Activated T-cell treated with anti-CD3 and anti-CD28 coated beads, Interleukin-2, amount 50 U/mL, for 72 hours (primary cell): ENCODE measurements around the gene PRDM5. TPM values are rescaled to one million over a fixed set of nuclear protein-coding genes. Genes with fewer than 3 reads are reported as not detected.

Source experiments
- ATAC-seq, 2 donors: fragments of 150-1000 bp; cut with Tn5 transposase; replicated peaks in 1 of 2; 2 replicates each; pipeline ENCODE4 v1.10.0; 2021; ENCODE audit warnings: moderate library complexity in 2 of 2, mild to moderate bottlenecking in 1 of 2
- DNase-seq, 2 donors: peaks; one replicate each; pipeline ENCODE4 v3.0.0; 2021 to 2022; ENCODE audit warnings: mixed read lengths in 1 of 2
- H3K27ac Mint-ChIP-seq: one replicate; pipeline ENCODE4 v1.8.0; 2022; ENCODE audit warnings: mild to moderate bottlenecking, moderate library complexity, mixed read lengths
- H3K27me3 Mint-ChIP-seq: one replicate; pipeline ENCODE4 v1.8.0; 2022; ENCODE audit warnings: low read depth, mixed read lengths
- H3K36me3 Mint-ChIP-seq, 2 donors: one replicate each; pipeline ENCODE4 v1.8.0; 2022; ENCODE audit warnings: mixed read lengths in 2 of 2, mild to moderate bottlenecking in 1 of 2; ENCODE audit not compliant: insufficient read depth in 2 of 2
- H3K4me1 Mint-ChIP-seq: one replicate; pipeline ENCODE4 v1.8.0; 2022; ENCODE audit warnings: low read depth, mixed read lengths
- H3K4me3 Mint-ChIP-seq, 2 donors: one replicate each; pipeline ENCODE4 v1.8.0; 2022; ENCODE audit warnings: mild to moderate bottlenecking in 2 of 2, mixed read lengths in 2 of 2, moderate library complexity in 2 of 2
- H3K9me3 Mint-ChIP-seq, 2 donors: one replicate each; pipeline ENCODE4 v1.8.0; 2022; ENCODE audit warnings: mixed read lengths in 2 of 2
- total RNA-seq, 2 donors: library from RNA; stranded (reverse); gene quantifications; one replicate each; pipeline ENCODE4 v1.2.3, GENCODE V29; 2022

PRDM5 gene
- total RNA-seq, 2 donors from 2014 or later: 0.35 to 0.60 TPM

DNA sequence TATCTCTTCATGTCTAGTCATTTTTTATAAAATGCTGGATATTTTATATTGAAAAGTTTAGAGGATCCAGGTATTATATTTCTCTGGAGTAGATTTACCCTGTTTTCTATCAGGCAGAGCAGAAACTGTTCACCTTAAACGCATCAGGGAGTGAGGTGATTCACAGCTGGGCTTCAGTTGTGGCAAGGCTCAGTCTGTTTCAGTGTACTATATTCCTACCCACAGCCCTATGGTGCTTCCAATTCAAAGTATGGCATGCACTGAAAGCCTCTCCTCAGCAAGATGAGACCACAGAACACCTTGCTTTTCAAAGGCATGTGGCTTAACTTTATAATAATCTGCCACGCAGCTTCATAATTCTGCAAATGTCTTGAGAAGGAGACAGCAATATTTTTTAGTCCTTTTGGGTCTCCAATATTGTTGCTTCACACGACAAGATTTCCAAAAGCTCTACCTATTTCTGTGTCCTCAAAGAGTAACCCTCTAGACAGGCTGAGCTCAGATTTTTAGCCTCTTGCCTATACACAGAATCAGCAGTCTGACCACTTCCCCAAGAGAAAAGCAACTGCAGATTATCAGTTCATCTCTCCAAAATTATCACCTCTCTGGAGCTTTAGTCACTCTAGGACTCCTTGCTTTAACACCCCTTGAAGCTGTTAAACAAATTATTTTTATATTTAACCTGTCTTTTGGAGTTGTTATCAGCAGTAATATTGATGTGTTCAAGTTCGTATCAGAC is 24.4 kb downstream of the PRDM5 start:
- ATAC-seq: no peak
- H3K27me3 Mint-ChIP-seq: peaks cover 20% of the 10 kb centered on the region
- H3K9me3 Mint-ChIP-seq: peaks cover 2% of the 10 kb centered on the region in 2 donors
- peaks cover 6% of the 10 kb centered on the region for H3K4me1 Mint-ChIP-seq
- H3K4me3 Mint-ChIP-seq: no peak overlapping the region
- no peak overlapping the region for H3K27ac Mint-ChIP-seq
- H3K36me3 Mint-ChIP-seq: peaks cover 2 to 8% of the 10 kb centered on the region in 2 donors
- no peak for DNase-seq

- no peak overlapping the region for H3K4me3 Mint-ChIP-seq
- H3K27ac Mint-ChIP-seq: no peak overlapping the region
- ATAC-seq: no peak
- H3K27me3 Mint-ChIP-seq: peaks cover 10% of the 10 kb centered on the region
- H3K9me3 Mint-ChIP-seq: peaks cover 5 to 8% of the 10 kb centered on the region in 2 donors
- no peaks in the 10 kb centered on the region for H3K4me1 Mint-ChIP-seq
- DNase-seq: no peak
- H3K36me3 Mint-ChIP-seq: peaks cover 8 to 12% of the 10 kb centered on the region in 2 donors
Measured at GRCh38 chr4:120895554-120895953, 27.0 kb downstream of the PRDM5 start.

DNA sequence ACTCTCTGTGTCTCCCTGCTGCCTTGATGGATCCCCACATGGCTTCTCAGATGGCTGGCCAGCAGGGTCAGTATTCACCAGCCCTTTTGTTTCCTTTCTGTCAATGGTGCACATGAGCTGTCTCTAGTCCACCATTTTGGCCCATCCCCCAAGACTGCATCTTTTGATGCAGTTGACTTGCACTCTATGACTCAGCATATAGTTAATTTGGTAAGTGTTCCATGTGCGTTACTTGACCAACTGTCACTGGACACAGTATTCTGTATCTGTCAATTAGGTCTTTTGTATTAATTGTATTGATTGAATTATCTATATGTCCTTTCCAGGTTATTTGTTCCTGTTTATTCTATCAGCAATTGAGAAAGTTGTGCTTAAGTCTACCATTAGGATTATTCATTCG is 29.2 kb downstream of the PRDM5 start:
- H3K27ac Mint-ChIP-seq: no peak overlapping the region
- no peak overlapping the region for H3K4me3 Mint-ChIP-seq
- ATAC-seq (no peak), DNase-seq (no peak)
- peaks cover 8 to 14% of the 10 kb centered on the region in 2 donors for H3K36me3 Mint-ChIP-seq
- H3K4me1 Mint-ChIP-seq: no peaks in the 10 kb centered on the region
- peaks cover 5 to 10% of the 10 kb centered on the region in 2 donors for H3K9me3 Mint-ChIP-seq
- peaks cover 10% of the 10 kb centered on the region for H3K27me3 Mint-ChIP-seq

DNA sequence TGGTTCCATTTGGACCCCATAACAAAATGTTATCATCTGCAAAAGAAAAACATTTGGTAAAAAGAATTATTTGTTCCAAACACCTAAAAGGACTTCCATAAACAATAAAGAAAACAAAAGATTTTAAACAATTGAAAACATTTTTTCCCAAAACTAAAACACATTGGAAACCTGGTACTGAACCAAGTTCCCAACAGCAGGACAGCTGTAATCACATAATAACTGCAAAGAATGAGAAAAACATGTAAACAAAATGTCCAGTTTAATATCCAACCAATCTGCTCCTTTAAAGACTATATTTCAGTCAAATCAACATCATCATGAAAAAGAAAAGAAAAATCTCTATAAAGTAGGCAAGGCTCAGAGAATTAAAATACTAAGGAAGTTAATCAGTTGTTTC is 36.3 kb downstream of the PRDM5 start:
- H3K36me3 Mint-ChIP-seq: peaks cover 3 to 4% of the 10 kb centered on the region in 2 donors
- H3K4me3 Mint-ChIP-seq: no peak overlapping the region
- DNase-seq: no peak
- peaks cover 15% of the 10 kb centered on the region for H3K27me3 Mint-ChIP-seq
- H3K4me1 Mint-ChIP-seq: no peaks in the 10 kb centered on the region
- H3K27ac Mint-ChIP-seq: no peak overlapping the region
- ATAC-seq: no peak
- peaks cover 4% of the 10 kb centered on the region in 2 donors for H3K9me3 Mint-ChIP-seq

DNA sequence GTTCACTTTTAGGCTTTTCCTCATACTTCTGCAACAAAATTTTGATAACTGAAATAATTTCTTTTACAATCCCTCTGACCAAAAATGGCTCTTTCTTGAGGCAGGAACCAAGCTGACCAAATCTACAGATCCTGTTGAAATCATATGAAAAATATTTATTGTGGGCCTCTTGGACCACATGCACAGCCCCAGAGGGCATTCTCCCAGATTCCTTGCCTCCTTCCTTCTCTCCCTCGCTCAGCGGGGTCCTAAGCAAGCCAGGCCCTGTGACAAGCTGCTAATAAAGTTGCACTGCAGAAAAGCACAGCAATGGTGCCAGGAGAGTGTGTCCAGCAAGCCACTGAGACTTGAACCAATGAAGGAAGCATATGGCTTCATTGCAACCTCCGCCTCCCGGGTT is 40.7 kb downstream of the PRDM5 start:
- H3K4me1 Mint-ChIP-seq: no peaks in the 10 kb centered on the region
- no peak overlapping the region for H3K4me3 Mint-ChIP-seq
- ATAC-seq: no peak
- H3K27ac Mint-ChIP-seq: no peak overlapping the region
- no peaks in the 10 kb centered on the region for H3K36me3 Mint-ChIP-seq
- H3K27me3 Mint-ChIP-seq: peaks cover 7% of the 10 kb centered on the region
- DNase-seq: no peak
- no peaks in the 10 kb centered on the region for H3K9me3 Mint-ChIP-seq

DNA sequence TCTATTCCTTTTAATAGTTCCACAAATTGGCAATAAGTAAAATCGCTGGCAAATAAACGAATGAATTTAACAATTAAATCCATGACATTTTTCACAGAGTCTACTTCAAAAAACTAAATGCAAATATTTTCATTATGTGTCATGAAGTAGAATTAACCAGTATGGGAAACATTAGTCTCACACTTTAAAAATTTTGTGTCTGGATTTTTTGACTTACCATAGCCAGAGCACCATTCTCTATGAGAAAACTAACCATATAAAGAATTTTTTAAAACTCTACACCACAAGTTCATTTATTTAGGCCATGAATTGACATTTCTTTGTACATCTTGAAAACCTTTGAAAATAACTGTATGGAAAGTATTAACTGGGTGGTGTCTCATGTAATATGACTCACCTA is 41.2 kb downstream of the PRDM5 start:
- H3K36me3 Mint-ChIP-seq: no peaks in the 10 kb centered on the region
- no peaks in the 10 kb centered on the region for H3K9me3 Mint-ChIP-seq
- ATAC-seq (no peak), DNase-seq (no peak)
- H3K27me3 Mint-ChIP-seq: peaks cover 4% of the 10 kb centered on the region
- no peak overlapping the region for H3K4me3 Mint-ChIP-seq
- no peaks in the 10 kb centered on the region for H3K4me1 Mint-ChIP-seq
- no peak overlapping the region for H3K27ac Mint-ChIP-seq

DNA sequence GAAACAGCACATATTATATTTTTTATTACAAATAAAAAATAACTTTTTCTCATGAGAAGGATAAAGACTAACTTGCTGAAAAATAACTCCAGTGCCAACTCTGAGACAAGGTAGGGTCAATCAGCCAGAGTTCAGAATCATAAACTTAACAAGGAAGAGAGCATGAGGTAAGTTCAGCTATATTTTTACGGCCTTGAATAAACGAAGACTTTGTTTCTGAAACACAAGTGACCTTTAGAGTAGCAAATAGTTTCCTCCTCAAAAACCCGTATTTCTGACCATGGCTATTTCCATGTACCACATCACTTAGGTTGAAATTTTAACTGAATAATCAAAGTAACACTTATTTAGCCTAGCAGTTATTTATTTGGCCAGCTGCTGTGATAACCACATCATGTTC is 45.5 kb downstream of the PRDM5 start:
- H3K4me3 Mint-ChIP-seq: no peak overlapping the region
- DNase-seq (no peak), ATAC-seq (no peak)
- no peaks in the 10 kb centered on the region for H3K4me1 Mint-ChIP-seq
- no peaks in the 10 kb centered on the region for H3K36me3 Mint-ChIP-seq
- H3K27ac Mint-ChIP-seq: no peak overlapping the region
- H3K27me3 Mint-ChIP-seq: no peaks in the 10 kb centered on the region
- no peaks in the 10 kb centered on the region for H3K9me3 Mint-ChIP-seq

GRCh38 chr4:120874792-120875774 is 47.4 kb downstream of the PRDM5 start:
- H3K4me1 Mint-ChIP-seq: no peaks in the 10 kb centered on the region
- no peak overlapping the region for H3K27ac Mint-ChIP-seq

DNA sequence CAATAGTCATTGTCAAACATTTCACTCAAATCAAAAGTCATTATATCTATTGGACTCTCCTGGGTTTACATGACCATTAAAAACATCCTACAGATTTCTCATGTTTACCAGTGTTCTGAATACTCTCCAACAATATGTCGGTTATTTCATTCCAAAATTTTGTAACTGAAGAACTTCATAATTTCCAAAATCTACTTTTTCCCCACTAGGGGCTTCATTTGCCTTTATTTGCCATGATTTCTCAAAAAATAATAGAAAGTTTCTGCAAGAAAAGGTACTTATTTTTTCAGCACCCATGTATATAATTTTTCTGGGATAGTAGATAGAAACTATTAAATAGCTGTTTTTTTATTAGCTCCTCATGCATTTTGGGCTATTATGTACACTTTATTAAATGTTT is 49.0 kb downstream of the PRDM5 start:
- Mint-ChIP-seq H3K27me3 (no peaks in the 10 kb centered on the region), H3K36me3 (no peaks in the 10 kb centered on the region), H3K4me3 (no peak overlapping the region), H3K4me1 (no peaks in the 10 kb centered on the region), H3K27ac (no peak overlapping the region), H3K9me3 (no peaks in the 10 kb centered on the region)
- DNase-seq: no peak
- no peak for ATAC-seq

More at GRCh38 chr4:120874792-120875774, 47.4 kb downstream of the PRDM5 start:
- Mint-ChIP-seq H3K36me3 (no peaks in the 10 kb centered on the region), H3K4me3 (no peak overlapping the region), H3K9me3 (no peaks in the 10 kb centered on the region), H3K27me3 (no peaks in the 10 kb centered on the region)
- DNase-seq (no peak), ATAC-seq (no peak)

DNA sequence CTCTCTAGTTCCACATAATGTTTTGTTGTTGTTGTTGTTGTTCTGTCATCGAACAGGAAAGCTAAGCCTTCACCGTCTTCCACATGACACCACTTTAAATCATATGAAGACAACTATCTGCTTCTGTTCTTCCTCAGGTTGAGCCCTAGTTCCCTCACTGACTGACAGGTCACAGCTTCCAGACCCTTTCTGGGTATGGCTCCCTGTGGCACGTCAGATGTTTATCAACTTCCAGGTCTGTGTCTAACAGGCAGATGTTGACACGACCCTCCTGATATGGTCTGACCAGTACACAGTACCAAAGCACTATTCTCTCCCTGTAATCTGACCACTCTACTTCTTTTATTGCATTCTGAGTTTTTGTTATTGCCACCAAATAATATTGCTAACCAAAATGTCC is 51.4 kb downstream of the PRDM5 start:
- H3K4me3 Mint-ChIP-seq: no peak overlapping the region
- H3K27ac Mint-ChIP-seq: no peak overlapping the region
- H3K36me3 Mint-ChIP-seq: no peaks in the 10 kb centered on the region
- DNase-seq: no peak
- H3K9me3 Mint-ChIP-seq: no peaks in the 10 kb centered on the region
- H3K4me1 Mint-ChIP-seq: no peaks in the 10 kb centered on the region
- H3K27me3 Mint-ChIP-seq: no peaks in the 10 kb centered on the region
- ATAC-seq: no peak

DNA sequence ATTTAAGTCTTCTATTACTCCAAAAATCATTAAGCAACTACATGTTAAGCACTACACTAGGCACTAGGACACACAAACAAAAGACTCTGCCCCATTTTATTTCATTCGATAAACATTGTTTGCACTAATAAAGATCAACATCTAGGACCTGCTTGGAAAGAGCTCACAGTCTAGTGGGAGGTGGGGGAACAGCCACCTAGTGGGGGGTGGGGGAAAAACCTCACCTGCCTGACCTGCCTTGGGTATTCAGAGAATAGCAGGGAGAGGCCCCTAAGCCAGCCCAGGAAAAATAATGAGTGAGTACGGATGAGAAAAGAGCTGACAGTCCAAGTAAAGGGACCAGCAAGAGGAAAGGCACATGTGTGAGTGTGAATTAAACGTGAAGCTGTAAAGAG is 52.2 kb downstream of the PRDM5 start:
- ATAC-seq: no peak
- no peaks in the 10 kb centered on the region for H3K27me3 Mint-ChIP-seq
- no peak overlapping the region for H3K27ac Mint-ChIP-seq
- H3K9me3 Mint-ChIP-seq: no peaks in the 10 kb centered on the region
- no peaks in the 10 kb centered on the region for H3K36me3 Mint-ChIP-seq
- DNase-seq: peak; percentile 4 to 9
- no peak overlapping the region for H3K4me3 Mint-ChIP-seq
- no peaks in the 10 kb centered on the region for H3K4me1 Mint-ChIP-seq

DNA sequence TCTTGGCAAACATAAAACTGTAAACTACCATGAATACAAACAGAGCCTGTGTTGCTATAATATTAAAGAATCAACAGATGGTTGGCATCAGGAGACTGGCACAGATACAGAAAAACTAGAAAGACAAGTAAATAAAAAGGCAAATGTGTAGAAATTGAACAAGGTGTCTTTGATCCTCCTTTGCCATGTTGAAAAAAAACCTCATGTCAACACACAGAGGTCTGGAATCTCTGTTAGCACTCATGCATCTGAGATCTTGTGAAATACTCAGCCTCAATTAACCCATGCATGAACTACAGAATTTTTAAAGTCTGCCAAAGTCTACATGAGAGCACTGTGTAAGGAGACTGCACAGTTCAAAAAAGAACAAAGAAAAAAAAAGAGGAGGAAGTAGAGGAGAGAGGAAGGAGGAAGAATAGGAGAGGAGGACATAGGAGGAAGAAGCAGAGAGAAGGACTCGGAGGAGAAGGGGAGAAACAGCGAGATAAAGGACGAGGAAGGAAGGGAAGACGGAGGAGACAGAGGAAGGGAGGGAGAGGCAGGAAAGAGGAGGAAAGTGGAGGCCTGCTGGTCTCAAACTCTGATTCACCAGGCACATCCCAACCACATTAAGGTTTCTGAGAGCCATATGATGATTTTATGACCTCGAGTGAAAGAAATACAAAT is 52.8 kb downstream of the PRDM5 start:
- H3K9me3 Mint-ChIP-seq: no peaks in the 10 kb centered on the region
- DNase-seq: no peak
- no peak overlapping the region for H3K27ac Mint-ChIP-seq
- no peaks in the 10 kb centered on the region for H3K36me3 Mint-ChIP-seq
- H3K4me3 Mint-ChIP-seq: no peak overlapping the region
- no peaks in the 10 kb centered on the region for H3K4me1 Mint-ChIP-seq
- no peaks in the 10 kb centered on the region for H3K27me3 Mint-ChIP-seq
- no peak for ATAC-seq

DNA sequence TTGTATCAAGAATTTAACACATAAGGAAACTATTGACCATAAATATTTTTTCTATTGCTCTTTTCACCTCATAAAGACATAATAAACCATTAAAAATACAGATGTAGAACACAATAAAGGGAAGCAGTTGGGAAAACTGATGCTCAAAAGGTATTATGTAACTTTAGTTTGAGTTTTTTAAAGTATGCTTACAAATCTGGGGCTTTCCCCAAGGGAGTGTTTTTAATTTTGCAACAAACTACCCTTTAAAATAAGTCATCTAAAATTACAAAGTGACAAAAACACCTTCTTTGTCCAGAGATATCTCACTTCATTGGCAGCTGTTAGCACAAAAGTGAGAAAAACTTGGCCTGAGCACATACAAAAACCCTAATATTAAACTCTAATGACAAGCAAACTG is 55.0 kb downstream of the PRDM5 start:
- H3K27me3 Mint-ChIP-seq: no peaks in the 10 kb centered on the region
- H3K4me3 Mint-ChIP-seq: no peak overlapping the region
- no peaks in the 10 kb centered on the region for H3K36me3 Mint-ChIP-seq
- no peaks in the 10 kb centered on the region for H3K9me3 Mint-ChIP-seq
- H3K4me1 Mint-ChIP-seq: no peaks in the 10 kb centered on the region
- ATAC-seq: no peak
- DNase-seq: no peak
- no peak overlapping the region for H3K27ac Mint-ChIP-seq
